MM.1S (cell line): Measurements from ENCODE around the gene MYL10.

Source experiments
- DNase-seq: peaks from one replicate; pipeline ENCODE4 v3.0.0-alpha.2; 2015
- H2AFZ ChIP-seq: fragments of 300-600 bp; sonication (generic); 2 replicates; pipeline ENCODE4 v1.6.0; 2016; ENCODE audit warnings: antibody characterized with exemption, low read length
- H3F3A ChIP-seq: fragments of 300-600 bp; sonication (generic); 2 replicates; pipeline ENCODE4 v1.6.1; 2016; ENCODE audit warnings: mild to moderate bottlenecking, antibody characterized with exemption, low read length, moderate library complexity, mixed read lengths; ENCODE audit not compliant: insufficient read depth
- H3K27ac ChIP-seq: fragments of 300-600 bp; sonication (generic); 2 replicates; pipeline ENCODE4 v1.5.1; 2016; ENCODE audit warnings: mild to moderate bottlenecking, low read length
- H3K27me3 ChIP-seq: fragments of 300-600 bp; sonication (generic); replicated peaks from 2 replicates; pipeline ENCODE4 v1.6.0; 2016; ENCODE audit warnings: low read length; ENCODE audit not compliant: insufficient read depth
- H3K36me3 ChIP-seq: fragments of 300-600 bp; sonication (generic); replicated peaks from 2 replicates; pipeline ENCODE4 v1.6.1; 2016; ENCODE audit warnings: mild to moderate bottlenecking, low read length, mixed read lengths; ENCODE audit not compliant: insufficient read depth
- H3K4me1 ChIP-seq: fragments of 300-600 bp; sonication (generic); 2 replicates; pipeline ENCODE4 v1.6.1; 2016; ENCODE audit warnings: low read length, mixed read lengths
- H3K4me2 ChIP-seq: fragments of 300-600 bp; sonication (generic); 2 replicates; pipeline ENCODE4 v1.6.0; 2016; ENCODE audit warnings: low read depth, low read length
- H3K4me3 ChIP-seq: fragments of 300-600 bp; sonication (generic); 2 replicates; pipeline ENCODE4 v1.5.1; 2016; ENCODE audit warnings: low read length, mixed read lengths
- H3K79me2 ChIP-seq: fragments of 300-600 bp; sonication (generic); 2 replicates; pipeline ENCODE4 v1.6.1; 2016; ENCODE audit warnings: mixed run types, low read length, mixed read lengths
- H3K9ac ChIP-seq: fragments of 300-600 bp; sonication (generic); 2 replicates; pipeline ENCODE4 v1.6.1; 2016; ENCODE audit warnings: low read length, mixed read lengths
- H3K9me2 ChIP-seq: fragments of 300-600 bp; sonication (generic); replicated peaks from 2 replicates; pipeline ENCODE4 v1.6.1; 2016; ENCODE audit warnings: mild to moderate bottlenecking, low read length, mixed read lengths; ENCODE audit not compliant: insufficient read depth
- H3K9me3 ChIP-seq: fragments of 300-600 bp; sonication (generic); replicated peaks from 2 replicates; pipeline ENCODE4 v1.6.1; 2016; ENCODE audit warnings: mild to moderate bottlenecking, low read length, mixed read lengths; ENCODE audit not compliant: insufficient read depth
- H4K20me1 ChIP-seq: fragments of 300-600 bp; sonication (generic); 2 replicates; pipeline ENCODE4 v1.6.1; 2016; ENCODE audit warnings: mild to moderate bottlenecking, low read length, moderate library complexity, mixed read lengths; ENCODE audit not compliant: insufficient read depth
- CTCF ChIP-seq: fragments of 300-600 bp; sonication (generic); IDR thresholded peaks from 2 replicates; pipeline ENCODE4 v1.5.1; 2016; ENCODE audit warnings: antibody characterized with exemption, low read length, mixed read lengths
- EZH2 ChIP-seq: fragments of 300-600 bp; sonication (generic); optimal IDR thresholded peaks from 2 replicates; pipeline ENCODE3; 2017; ENCODE audit warnings: low read depth, mild to moderate bottlenecking, antibody characterized with exemption, low read length, mixed read lengths
- EZH2phosphoT487 ChIP-seq: fragments of 300-600 bp; sonication (generic); IDR thresholded peaks from 2 replicates; pipeline ENCODE4 v1.6.1; 2018; ENCODE audit warnings: antibody characterized with exemption, low read length

MYL10 gene

GRCh38 chr7:101624246-101625001 lies 4.7 kb downstream of the MYL10 start:
- no peaks in the 10 kb centered on the region for H3K9me3 ChIP-seq
- no peaks in the 10 kb centered on the region for H3K9me2 ChIP-seq
- H3K4me2 ChIP-seq: no peak overlapping the region
- no peak overlapping the region for H3K9ac ChIP-seq
- no peaks in the 10 kb centered on the region for H4K20me1 ChIP-seq
- no peaks in the 10 kb centered on the region for H3F3A ChIP-seq
- no peak for TF ChIP-seq EZH2
- H3K4me3 ChIP-seq: no peak overlapping the region
- no peak overlapping the region for H3K27ac ChIP-seq
- no peak overlapping the region for H2AFZ ChIP-seq
- no peak for DNase-seq
- no peaks in the 10 kb centered on the region for H3K4me1 ChIP-seq
- peaks cover 37% of the 10 kb centered on the region for H3K27me3 ChIP-seq
- H3K36me3 ChIP-seq: no peaks in the 10 kb centered on the region
- H3K79me2 ChIP-seq: no peaks in the 10 kb centered on the region

GRCh38 chr7:101622609-101623173 lies 6.4 kb downstream of the MYL10 start:
- no peaks in the 10 kb centered on the region for H3K9me3 ChIP-seq
- H3K9ac ChIP-seq: no peak overlapping the region
- H3K4me3 ChIP-seq: no peak overlapping the region
- peaks cover 51% of the 10 kb centered on the region for H3K27me3 ChIP-seq
- no peak for DNase-seq
- no peaks in the 10 kb centered on the region for H3K79me2 ChIP-seq
- H3K9me2 ChIP-seq: no peaks in the 10 kb centered on the region
- H3K36me3 ChIP-seq: no peaks in the 10 kb centered on the region
- TF ChIP-seq CTCF: no peak
- no peak for TF ChIP-seq EZH2
- no peak for TF ChIP-seq EZH2phosphoT487
- H2AFZ ChIP-seq: no peak overlapping the region
- H3K4me2 ChIP-seq: no peak overlapping the region
- no peaks in the 10 kb centered on the region for H4K20me1 ChIP-seq
- H3K4me1 ChIP-seq: no peaks in the 10 kb centered on the region
- H3F3A ChIP-seq: no peaks in the 10 kb centered on the region
- no peak overlapping the region for H3K27ac ChIP-seq

GRCh38 chr7:101620991-101621390 lies 8.1 kb downstream of the MYL10 start:
- Histone ChIP-seq H4K20me1 (no peaks in the 10 kb centered on the region), H3K79me2 (no peaks in the 10 kb centered on the region), H3K27me3 (peaks cover 58% of the 10 kb centered on the region), H3K9me3 (no peaks in the 10 kb centered on the region), H3K27ac (no peak overlapping the region), H3K9me2 (no peaks in the 10 kb centered on the region), H3K4me2 (no peak overlapping the region), H3K4me3 (no peak overlapping the region), H3K36me3 (no peaks in the 10 kb centered on the region), H3K9ac (no peak overlapping the region), H2AFZ (no peak overlapping the region), H3K4me1 (no peaks in the 10 kb centered on the region), H3F3A (no peaks in the 10 kb centered on the region)
- no peak for DNase-seq
- TF ChIP-seq EZH2 (no peak), EZH2phosphoT487 (no peak), CTCF (no peak)

- Histone ChIP-seq H2AFZ (no peak overlapping the region), H3K4me1 (no peaks in the 10 kb centered on the region), H3K4me2 (no peak overlapping the region), H3K4me3 (no peak overlapping the region), H3F3A (no peaks in the 10 kb centered on the region), H3K9me3 (no peaks in the 10 kb centered on the region), H3K27me3 (peaks cover 59% of the 10 kb centered on the region), H3K9ac (no peak overlapping the region), H3K79me2 (no peaks in the 10 kb centered on the region), H3K36me3 (no peaks in the 10 kb centered on the region), H3K9me2 (no peaks in the 10 kb centered on the region), H3K27ac (no peak overlapping the region), H4K20me1 (no peaks in the 10 kb centered on the region)
- no peak for TF ChIP-seq EZH2
- no peak for TF ChIP-seq CTCF
- no peak for TF ChIP-seq EZH2phosphoT487
- DNase-seq: no peak
Observed at GRCh38 chr7:101620395-101620794, 8.7 kb downstream of the MYL10 start.
